GM18498 (cell line): Measurements from ENCODE around the gene PPT2.

Source experiments
- ATAC-seq: cut with Tn5 transposase; IDR thresholded peaks from one replicate; pipeline ENCODE4 v1.9.1; 2021; ENCODE audit warnings: mild to moderate bottlenecking, moderate library complexity; ENCODE audit not compliant: unreplicated experiment

Gene PPT2, protein sequence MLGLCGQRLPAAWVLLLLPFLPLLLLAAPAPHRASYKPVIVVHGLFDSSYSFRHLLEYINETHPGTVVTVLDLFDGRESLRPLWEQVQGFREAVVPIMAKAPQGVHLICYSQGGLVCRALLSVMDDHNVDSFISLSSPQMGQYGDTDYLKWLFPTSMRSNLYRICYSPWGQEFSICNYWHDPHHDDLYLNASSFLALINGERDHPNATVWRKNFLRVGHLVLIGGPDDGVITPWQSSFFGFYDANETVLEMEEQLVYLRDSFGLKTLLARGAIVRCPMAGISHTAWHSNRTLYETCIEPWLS

DNA sequence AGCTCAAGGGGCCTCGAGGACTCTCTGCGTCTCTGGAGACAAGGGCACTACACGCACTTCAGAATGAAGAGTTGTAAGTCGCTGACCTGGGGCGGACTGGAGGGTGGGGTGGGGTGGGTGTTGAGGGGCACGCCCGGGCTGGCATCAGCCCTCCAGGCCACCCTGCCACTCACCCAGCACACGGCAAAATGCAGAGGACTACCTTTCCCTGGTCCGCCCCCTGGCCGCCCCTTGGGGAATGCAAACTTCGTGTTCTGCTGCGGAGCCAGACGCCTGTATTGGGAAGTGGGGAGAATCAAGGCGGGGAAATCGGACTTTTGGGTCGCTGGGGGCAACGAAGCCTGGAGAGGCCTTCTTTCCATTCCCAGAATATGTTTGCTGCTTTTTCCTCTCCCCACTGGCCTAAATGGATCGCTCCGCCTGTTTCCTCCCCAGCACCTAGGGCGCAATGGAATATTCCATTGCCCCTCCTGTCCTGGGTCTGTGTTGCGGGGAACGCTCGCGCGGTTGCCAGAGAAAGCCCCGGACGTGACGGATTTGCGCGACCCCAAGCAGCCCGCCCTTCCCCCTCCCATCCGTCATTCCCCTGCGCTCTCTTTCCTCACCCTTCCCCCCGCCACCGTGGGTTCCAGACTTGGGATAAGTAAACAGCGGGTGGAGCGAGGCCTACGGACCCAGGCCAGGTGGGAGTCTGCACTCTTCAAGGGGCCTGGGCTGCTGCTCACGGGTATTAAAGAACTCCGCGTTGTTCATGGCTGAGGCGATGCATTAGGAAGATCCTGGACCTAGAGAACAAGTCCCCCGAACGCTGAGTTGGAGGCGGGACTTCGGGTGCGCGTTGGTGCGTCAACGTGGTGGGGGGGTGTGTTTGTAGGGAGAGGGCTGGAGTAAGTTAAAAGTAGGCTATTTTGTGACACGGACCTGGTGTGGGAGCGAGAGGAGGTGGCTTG, at the start of gene PPT2:
TSS of gene PPT2 (plus strand) at position 578 of the 950 bp plus-strand sequence. CDS start 454 bp downstream, outside the sequence.
- ATAC-seq = peak; percentile 33

DNA sequence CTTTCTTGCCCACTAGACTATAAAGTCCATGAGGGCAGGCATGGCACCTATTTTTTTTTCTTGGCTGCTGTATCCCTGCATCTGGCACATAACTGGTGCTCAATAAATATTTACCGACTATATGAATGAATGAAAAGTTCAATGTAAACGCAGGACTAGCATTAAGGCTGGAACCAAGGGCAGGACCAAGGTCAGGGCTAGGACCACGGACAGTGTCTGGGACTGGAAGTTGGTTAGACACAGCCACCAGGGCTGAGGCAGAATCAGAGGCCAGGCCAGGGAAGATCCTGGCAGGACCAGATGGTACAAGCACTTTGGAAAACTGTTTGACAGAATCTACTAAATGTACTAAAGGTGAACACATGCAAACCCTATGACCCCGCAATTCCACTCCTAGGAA, 48.5 kb upstream of the PPT2 start:
- no peak for ATAC-seq

DNA sequence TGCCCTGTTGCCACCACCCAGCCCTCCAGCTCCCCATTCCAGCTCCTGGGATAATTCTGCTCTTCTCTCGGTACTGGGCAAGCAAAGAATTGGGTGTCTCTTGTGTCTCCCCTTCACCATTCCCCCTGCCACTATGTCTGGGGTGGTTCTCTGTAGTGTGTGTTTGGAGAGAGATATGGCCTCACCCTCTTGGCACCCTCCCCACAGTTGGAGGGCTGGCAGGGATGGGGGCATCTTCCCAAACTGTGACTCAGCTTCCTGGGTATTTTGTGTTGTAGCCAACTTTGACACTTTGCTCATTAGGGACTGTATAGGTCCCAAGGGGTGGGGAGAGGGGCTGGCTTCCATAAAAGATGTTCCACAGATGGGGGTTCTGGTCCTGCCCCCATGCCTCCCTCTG, 46.5 kb upstream of the PPT2 start:
- ATAC-seq = no peak

DNA sequence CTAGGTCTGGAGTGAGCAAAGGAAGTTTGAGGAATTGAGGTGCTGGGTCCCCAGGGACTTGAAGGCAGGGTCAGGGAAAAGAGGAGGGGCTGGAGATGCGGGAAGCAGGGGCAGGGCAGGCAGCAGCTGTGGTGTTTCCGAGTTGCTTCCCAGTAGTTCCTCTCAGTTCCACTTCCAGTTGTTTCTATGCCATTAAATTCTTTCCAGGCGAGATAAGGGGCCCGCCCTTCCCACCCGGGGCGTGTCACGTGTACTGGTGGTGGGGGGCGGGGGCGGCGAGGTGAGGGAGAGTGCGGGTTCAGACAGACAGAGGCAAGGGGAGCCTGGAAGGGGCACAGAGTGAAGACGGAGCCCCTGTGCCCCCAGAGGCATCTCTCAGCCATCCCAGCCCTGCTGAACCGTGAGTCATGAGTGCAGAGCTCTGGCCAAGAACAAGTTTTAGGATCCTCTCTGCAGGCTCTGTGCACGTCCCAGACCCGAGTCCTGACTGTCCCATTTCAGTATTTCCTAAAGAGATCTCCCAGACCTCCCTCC, 45.8 kb upstream of the PPT2 start:
- ATAC-seq = no peak

DNA sequence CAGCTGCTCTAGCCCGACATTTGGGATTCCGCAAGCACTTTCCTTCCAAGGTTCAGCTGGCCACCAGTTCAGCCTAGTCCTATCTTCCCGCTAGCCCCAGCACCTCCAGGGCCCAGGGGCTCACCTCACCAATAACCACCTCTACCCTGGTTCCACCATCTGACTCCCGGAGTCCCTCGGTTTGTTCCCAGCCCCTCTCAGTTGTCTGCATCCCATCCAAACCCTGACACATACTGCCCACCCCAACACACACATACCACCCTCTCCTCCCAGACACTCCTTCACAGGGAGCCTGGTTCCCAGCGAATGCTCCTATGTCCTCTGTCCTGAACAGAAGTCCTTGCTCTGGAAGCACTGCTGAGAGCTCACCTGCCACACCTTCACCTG, 45.2 kb upstream of the PPT2 start:
- ATAC-seq = no peak

DNA sequence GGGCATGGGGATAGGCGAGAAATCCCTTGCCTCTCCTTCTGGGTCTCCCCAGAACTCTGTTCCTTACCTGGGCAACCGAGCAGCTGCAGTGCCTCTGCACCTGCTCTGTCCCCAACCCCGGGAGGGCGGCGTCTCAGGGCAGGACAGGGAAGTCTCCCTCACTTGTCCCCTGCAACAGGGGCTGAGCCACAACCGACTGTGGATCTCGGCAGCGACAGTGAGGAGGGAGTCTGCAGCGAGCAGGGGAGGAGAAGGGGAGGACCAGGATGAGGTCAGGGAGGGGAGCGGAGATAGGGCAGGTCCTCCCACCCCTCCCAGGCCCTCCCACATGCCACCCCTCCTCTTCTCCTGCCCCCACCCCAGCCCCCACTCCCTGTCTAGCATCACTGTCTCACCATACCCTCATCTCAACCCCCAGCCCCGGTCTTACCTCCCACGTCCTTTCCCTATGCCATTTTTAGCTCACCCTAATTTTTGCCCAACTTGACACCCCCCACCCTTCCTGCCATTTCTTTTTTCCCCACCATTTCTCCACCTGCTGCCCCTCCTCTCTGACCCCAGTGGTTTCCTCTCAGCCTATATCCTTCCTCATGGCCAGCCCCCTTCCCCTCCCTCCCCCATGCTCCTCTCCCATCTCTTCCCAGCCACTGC, 44.7 kb upstream of the PPT2 start, which contains the start of gene TNXB:
TSS of gene TNXB (minus strand) at position 225 of the 651 bp plus-strand sequence. CDS start 11,140 bp downstream, outside the sequence.
- ATAC-seq = no peak

DNA sequence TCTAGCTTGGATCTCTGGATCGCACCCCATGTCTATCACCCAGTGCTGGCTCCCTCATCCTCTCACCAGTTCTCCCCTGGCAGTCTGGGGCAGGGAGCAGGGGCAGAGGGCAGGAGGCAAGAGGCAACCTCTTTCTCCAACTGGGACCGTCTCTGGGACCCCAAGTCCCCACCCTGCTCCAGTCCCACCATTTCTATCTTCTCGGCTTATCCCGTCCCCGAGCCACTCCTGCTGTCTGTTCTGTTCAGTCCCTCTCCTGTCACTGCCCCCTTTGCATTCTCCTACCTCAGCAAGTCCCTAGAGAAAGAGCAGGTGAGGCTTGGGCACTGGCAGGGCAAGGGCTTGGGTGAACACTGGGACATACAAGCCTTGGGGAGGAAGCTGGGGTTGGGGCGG, 44.2 kb upstream of the PPT2 start:
- no peak for ATAC-seq

DNA sequence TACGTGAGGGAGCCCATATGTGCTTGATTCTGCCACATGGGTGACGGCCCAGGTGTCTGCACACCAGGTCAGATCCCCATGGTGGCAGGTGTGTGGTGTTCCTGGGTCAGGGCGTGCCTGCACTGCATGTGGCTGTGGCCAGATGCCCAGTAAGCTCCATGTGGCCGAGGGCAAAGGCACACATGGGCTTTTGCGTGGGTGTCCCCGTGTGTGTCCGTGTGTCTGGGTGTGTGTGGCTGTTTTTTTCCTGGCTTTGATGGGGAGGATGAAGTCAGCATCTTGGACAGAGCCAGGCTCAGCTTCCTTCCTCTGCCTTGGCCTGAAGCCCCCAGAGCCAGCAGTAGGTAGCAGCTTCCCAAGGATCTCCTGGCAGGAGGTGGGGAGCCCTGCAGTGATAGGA, 43.3 kb upstream of the PPT2 start:
- no peak for ATAC-seq

DNA sequence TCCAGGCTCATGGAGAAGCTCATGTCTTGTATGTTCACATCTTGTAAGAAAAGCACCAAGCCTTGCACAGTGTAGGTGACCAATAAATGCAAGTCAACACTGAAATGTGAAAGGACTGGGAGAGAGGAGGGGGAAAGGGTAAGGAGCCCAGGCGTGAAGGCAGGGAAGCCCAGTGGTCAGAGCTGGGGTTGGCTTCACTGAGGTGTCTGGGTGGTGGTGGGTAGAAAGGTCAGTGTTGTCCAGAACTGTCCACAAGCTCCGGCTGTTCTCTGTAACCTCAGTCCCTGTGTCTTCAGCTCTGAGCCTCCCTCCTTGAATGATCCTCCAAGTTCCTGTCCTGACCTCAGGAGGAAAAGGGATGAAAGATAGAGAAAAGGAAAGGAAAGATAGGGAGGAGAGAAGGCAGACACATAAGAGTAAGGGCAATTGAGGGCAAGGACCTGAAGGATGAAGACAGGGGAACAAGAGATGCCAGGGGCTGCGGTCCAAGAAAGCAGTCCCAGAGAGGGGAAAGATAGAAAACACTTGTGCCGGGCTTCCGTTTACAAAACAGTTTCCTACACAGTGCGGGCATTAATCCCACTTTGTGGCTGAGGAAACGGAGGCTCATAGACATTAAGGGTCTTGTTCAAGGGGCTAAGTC, 42.4 kb upstream of the PPT2 start:
- no peak for ATAC-seq

DNA sequence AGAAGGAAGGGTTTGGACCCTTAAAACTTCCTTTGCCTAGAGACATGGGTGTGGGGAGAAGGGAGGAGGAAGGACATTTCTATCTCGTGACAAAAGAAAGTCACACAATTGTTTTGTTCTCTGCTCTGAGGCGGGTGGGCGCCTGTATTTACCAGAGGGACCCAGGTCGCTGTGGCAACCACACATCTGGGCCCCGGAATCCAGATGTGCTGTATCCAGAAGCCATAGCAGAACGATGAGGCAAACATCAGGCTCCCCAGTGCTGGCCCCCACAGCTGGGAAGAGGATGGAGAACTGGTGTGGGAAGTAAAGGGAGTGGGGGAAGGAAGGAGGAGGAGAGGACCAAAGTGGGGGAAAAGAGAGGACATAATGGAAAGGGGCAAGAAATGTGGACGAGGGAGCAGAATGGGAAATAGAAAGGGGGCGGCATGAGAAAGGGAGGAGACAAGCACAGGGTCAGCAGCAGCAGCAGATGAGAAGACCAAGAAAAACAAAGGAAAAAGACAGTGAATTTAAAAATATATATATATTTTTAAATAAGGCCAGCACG, 41.4 kb upstream of the PPT2 start:
- no peak for ATAC-seq

DNA sequence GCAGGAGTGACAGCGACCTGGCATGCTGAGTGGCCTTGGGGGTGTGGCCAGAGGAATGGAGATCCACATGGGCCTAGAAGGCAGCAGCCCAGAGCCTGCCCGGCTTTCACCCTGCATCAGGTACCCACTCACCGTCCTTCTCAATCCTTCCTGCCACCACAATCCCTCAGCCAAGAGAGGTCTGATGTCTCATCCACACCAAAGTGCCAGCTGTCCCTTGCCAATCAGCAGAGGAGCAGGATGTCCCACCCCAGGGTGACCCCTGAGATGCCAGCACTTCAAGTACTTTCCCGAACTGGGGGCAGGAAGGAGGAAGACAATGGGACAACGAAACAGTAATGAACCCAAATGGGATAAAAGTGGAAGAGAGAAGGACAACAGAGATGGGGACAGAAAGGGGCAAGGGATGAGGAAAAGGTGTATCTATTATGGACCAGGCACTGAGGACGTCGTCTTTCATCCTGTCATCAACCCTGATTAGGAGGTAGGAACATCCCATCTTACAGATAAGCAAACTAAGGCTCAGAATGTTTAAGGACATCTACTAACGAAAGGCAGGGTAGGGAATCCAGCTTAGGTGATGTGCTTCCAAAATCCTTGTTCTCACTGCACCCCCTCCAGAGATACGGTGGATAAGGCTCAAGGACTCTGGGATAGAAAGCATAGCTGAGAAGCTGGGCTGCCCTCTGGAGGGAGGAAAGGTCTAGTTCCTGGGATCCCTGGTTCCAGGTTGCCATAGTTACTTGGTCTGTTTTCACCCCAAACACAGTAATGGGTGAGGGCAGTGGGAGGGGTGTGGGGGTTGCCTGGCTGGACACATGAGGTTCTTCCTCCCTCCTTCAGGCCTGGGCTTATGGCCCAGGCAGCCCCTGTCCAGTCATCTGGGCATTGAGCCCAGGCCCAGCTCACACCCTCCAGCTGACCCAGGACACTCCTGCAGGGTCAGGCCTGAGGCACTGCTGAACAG, 40.3 kb upstream of the PPT2 start:
- ATAC-seq = no peak

DNA sequence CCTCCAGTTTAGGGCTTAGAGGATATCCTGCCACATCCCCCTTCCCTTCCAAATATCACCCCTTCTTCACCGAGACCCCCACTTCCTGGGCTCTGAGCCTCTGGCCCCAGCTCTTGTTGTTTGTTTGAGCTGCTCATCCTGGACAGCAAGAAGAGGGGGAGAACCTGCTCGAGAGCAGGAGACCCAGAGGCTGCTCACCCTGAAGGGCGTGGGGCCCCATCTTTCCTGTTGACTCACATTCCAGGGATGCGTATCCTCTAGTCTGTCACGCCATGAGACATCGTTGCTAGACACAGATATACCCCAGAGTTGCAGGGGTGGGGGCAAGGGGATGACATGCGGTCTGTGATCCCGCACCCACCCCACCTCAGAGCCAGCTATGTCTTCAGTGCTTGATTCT, 39.1 kb upstream of the PPT2 start:
- ATAC-seq = no peak

DNA sequence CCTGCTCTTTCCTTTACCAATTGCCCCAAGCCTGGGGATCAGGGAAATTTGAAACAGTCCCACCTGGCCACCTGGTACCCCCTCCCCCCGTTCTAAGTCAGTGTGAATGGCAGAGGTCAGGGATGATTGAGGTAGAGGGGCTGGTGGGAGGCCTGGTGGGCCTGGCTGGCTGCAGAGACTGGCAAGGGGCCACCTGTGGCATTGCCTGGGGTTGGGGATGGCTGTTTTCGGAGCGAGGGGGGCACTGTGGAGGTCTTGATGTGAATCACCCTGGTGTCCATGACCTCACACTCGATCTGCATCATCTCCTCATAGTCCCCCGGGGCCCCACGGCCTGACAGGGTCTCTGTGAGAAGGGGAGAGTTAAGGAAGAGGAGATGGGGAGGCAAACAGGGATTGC, 38.3 kb upstream of the PPT2 start:
- no peak for ATAC-seq

DNA sequence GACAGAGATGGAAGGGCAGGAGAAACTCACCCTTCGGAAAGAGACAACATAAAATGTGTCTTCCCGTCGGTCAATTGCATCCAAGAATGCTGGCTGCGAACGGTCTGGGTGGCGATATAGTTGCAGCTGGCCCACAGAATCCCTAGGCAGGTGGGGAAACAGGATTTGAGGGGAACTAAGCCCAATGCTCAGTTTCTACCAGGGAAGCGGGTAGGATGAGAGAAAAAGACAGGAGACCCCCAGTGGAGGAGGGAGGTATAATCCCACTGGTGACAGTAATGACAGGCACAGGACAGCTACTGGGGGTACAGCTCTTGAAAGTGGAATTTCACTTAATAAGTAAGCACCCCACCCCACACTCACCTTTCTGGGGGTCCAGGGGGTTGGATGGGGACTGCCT, 37.3 kb upstream of the PPT2 start:
- ATAC-seq = no peak

DNA sequence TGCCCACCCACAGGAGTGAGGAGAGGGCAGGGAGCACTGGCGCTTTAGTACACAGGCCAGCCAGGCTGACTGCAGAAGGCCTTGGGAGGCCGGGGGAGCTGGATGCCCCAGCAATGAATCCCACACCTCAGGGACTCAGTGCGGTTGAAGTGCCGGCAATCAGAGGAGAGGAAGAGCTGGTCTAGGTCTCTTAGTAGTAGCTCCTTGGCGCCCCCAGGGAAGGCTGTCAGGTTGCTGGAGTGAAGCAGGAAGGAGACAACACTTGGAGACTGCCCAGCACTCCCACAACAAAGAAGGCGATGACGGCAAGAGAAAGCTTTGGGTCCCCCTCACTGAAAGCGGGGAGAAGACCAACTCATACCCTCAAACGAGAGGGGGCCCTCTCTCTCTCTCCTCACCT, 36.5 kb upstream of the PPT2 start:
- no peak for ATAC-seq

DNA sequence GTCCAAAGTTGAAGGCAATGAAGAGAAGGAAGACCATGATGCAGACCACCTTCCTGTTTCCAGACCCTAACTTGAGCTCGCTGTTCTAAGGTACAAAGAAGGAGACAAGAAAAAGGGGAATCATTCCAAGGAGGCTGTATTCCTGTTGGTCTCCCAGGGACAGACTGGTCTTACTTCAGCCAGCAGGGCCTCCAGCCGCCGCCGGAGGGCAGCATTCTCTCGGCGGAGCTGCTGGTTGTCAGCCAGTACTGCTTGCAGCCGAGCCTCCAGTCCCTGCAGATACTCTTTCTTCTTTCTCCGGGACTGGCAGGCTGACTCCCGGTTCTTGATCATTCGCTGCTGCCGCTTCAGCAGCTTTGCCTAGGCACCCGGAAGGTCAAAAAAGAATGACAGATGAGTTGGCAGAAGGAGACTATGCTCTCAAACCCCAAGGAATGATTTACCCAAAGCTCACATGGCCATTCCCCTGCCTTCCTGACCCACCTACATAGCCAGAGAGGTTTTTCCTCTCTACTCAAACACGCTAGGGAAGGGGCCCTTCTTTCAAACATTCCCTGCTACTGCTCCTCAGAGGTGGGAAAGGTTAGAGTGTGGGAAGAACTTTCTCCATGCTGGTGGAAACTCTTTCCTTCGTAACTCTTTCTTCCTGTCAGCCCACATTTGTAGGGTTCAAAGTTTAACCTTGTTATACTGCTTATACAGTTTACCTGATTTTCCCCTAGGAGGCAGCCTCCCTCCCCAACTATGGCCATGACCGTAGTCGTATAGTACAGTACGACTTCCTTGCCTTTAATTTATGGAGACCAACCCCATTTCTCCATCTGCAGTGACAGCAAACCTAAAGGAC, 34.9 kb upstream of the PPT2 start:
- ATAC-seq = no peak

DNA sequence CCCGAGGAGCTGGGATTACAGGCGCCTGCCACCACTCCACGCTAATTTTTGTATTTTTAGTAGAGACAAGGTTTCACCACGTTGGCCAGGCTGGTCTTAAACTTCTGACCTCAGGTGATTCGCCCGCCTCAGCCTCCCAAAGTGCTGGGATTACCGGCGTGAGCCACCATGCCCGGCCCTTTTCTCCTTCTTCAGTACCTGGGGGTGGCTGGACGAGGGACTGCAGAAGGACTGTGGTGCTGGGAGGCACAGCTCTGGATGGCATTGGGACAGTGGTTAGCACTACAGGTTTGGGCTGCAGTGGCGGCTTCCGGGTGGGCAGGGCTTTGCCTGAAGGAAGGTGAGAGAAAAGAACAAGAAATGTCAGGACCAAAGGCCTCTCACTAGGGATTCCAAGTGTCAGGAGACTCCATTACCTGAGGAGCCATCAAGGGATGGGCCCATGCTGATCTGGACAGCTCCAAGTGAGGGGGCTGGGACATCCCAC, 33.3 kb upstream of the PPT2 start:
- ATAC-seq = no peak

DNA sequence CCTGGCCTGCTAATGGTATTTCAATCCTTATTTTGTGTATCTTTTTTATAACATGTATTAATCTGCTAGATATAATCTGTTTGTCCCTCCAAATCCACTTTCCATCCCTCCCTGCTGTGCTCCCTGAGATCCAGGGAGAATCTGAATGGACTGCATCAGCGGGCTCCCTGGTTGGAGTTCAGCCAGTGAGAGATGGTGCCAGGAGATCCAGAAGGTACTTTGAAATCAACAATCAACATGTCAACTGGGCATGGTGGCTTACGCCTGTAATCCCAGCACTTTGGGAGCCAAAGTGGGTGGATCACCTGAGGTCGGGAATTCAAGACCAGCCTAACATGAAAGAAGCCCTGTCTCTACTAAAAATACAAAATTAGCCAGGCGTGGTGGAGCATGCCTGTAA, 30.3 kb upstream of the PPT2 start:
- no peak for ATAC-seq
